GM21526 (cell line): Measurements from ENCODE around the gene DYNLT1.
"Not testable (repeated sequence)": the region's sequence is repeated elsewhere in the genome, so short reads cannot be mapped to it uniquely, and the experiment has no call there.

ENCODE experiments used
- ATAC-seq: cut with Tn5 transposase; IDR thresholded peaks from one replicate; pipeline ENCODE4 v1.9.1; 2021; ENCODE audit warnings: moderate library complexity; ENCODE audit not compliant: unreplicated experiment, low FRiP score

The DYNLT1 gene

GRCh38 chr6:158645064-158646022 is 800 bp upstream of the DYNLT1 start:
- no peak for ATAC-seq

GRCh38 chr6:158643836-158644230 is 710 bp downstream of the DYNLT1 start:
- no peak for ATAC-seq

DNA sequence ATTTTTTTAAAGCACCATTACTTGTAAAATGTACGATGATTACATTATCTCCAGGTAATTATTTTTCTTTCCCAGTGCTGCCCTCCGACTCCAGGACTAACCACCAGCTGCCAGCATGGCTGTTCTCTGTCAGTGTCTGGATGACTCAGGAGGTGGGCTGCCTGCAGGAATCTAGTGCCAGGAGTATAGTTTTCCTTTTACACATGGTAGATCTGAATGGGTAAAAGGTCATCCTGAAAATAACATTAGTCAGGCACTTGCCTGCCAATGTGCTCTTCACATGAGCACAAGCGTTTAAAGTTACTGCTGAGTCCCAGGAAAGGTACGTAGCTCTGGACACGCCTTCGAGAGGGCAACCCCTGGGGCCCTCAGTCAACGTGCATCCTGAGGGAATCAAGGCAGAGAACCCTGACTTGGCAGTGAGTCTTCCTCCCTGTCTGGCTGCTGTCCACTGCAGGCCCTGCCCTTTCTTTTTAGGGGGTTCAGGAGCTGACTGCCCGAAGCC is 2.4 kb downstream of the DYNLT1 start:
- no peak for ATAC-seq

GRCh38 chr6:158640519-158640918 is 4.0 kb downstream of the DYNLT1 start:
- no peak for ATAC-seq

DNA sequence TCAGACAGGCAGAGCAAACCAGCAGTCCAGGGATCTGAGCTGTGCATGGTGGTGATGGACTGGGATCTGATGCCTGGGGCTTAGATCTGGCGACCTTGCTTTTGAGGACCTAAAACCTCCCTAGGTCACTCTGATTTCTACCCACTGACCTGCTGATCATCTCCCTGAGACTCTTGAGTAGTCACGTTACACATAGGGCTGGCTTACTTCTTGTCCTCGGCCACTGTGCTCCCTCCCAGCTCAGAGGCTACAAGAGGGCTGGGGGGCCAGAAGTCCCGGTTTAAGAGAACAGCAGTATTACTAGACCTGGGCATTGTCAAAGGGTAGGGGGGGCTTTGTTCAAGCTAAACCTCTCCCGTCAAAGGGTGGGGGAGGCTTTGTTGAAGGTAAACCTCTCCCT is 5.5 kb downstream of the DYNLT1 start:
- no peak for ATAC-seq

DNA sequence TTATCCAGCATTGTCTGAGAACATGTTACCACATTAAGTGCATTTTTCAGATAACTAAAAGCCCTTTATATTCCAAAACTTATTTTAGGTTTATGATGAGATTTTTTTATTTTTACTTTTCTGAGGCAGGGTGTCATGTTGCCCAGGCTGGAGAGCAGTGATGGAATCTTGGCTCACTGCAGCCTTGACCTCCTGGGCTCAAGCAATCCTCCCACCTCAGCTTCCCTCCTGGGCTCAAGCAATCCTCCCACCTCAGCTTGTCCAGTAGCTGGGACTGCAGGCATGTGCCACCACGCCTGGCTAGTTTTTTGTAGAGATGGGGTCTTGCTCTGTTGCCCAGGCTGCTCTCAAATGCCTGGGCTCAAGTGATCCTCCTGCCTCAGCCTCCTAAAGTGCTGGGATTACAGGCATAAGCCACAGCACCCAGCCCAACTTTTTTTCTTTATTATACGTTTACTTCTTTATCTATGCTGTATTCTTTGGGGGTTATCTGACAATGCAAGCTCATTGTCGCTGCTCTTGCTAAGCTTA is 6.2 kb downstream of the DYNLT1 start:
- ATAC-seq, result no peak

DNA sequence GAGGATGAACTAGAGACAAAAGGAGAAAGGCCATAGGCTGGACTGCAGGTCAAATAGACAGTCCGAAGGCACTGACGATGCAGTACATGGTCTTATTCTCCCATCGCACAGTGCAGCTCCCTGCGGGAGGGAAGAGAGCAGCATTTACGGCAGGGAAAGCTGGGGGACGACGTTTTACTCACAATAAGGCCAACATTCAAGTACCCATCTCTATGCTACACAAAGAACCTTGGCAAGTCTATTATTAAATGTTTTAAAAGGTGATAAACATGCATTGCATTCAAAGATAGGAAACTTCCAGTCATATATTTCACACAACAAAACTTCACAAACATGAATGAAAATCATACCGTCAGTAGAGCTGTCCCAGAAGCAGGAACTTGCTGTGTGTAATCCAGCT is 7.8 kb downstream of the DYNLT1 start:
- ATAC-seq, result no peak

DNA sequence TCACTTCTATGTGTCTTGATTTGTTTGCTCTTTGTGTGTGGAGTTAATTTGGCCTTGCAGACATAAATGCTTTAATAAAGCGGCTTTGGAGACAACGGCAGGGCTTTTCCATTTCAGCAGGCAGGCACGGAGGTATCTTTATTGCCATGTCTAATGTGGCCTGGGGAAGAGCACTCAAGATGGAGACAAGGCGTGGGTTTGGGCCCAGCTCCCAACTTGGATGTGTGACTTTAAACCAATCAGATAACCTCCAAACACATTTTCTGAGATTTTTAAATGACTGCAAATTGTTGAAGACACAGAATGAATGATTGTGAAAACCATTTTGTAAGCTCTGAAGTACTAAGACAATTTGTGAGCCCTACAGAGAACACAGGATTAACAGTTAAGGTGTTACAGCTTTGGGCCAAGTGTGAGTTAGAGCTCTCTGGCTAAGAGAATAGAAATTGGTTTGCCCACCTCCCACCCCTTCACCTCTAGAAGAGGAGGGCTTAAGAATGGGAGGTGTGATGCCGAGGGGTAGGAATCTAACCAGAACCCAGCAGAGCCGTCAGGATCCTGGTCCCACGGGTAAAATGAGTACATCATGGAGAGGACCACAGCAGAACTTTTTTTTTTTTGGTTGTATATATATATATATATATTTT is 9.0 kb downstream of the DYNLT1 start:
- ATAC-seq, result no peak

GRCh38 chr6:158634695-158635426 is 9.7 kb downstream of the DYNLT1 start:
- no peak for ATAC-seq

GRCh38 chr6:158633127-158633526 is 11.4 kb downstream of the DYNLT1 start:
- ATAC-seq, result no peak

DNA sequence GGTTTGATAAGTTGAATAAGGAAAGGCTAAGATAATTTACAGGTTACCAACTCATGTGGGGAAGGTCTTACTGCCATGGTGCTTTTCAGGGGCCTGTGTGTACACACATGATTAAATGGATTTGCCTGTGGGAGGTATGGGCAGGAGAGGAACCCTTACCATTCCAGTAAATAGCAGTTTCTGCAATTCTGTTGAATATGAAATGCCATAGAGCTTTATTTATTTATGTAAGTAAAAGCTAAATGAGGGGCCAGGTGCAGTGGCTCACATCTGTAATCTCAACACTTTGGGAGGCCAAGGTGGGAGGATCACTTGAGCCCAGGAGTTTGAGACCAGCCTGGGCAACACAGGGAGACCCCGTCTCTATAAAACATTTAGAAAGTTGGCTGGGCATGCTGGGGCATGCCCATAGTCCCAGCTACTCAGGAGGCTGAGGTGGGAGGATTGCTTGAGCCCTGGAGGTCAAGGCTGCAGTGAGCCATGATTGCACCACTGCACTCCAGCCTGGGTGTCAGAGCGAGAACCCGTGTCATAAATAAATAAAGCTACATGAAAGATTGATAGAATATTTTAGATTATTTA is 11.9 kb downstream of the DYNLT1 start:
- not testable (repeated sequence) for ATAC-seq

GRCh38 chr6:158631678-158632537 is 12.6 kb downstream of the DYNLT1 start:
- ATAC-seq, result no peak

DNA sequence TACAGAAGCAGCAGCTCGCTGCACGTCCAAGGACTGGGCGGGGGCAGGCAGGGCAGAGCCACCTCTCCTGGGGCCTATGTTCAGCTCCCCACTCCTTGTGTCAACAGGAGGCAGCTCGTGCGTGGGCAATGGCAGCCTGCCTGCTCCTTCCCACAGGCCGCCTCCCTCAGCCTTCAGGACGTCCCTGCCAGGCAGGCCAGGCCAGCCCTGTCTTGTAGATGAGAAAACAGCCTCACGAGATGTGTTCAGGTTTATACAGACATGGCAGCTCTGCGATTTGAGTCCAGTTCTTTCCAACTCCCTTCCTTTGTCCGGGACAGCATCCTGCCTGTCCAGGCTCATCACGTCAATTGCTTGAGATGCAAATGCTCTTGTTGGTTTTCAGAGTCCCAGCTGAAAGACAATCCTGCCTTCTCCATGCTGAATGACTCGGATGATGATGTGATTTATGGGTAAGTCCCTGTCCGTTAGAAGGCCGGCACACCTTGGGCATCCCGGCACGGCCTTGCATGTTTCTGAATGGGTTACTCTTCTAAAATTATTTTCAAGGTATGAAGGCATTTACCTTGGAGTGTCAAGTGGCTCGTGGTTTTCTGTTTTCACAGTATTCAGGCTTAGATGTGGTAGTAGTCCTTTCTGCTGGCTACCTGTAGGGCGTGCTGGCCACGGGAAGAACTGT is 13.5 kb downstream of the DYNLT1 start:
- no peak for ATAC-seq

- no peak for ATAC-seq
Observed at GRCh38 chr6:158629367-158630221, 14.9 kb downstream of the DYNLT1 start.

DNA sequence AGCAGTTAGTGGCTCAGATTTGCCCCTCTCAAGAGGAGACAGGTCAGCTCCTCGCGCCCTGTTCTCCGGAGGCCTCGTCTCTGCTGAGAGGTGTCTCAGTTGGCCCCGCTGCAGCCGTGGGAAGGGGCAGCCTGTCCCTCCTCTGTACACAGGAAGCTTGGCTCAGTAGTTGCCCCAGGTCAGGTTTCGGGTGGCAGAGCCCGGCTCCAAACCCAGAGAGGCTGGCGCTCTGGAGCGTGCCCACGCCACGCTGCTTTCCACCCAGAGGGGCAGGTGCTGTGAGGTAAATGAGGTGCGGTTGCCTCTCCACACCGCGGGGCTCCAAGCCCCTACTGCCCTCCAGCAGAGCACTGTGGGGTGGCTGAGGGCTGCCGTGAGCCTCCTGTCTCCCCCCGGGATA is 16.0 kb downstream of the DYNLT1 start:
- no peak for ATAC-seq

GRCh38 chr6:158627940-158628211 is 16.7 kb downstream of the DYNLT1 start:
- no peak for ATAC-seq

DNA sequence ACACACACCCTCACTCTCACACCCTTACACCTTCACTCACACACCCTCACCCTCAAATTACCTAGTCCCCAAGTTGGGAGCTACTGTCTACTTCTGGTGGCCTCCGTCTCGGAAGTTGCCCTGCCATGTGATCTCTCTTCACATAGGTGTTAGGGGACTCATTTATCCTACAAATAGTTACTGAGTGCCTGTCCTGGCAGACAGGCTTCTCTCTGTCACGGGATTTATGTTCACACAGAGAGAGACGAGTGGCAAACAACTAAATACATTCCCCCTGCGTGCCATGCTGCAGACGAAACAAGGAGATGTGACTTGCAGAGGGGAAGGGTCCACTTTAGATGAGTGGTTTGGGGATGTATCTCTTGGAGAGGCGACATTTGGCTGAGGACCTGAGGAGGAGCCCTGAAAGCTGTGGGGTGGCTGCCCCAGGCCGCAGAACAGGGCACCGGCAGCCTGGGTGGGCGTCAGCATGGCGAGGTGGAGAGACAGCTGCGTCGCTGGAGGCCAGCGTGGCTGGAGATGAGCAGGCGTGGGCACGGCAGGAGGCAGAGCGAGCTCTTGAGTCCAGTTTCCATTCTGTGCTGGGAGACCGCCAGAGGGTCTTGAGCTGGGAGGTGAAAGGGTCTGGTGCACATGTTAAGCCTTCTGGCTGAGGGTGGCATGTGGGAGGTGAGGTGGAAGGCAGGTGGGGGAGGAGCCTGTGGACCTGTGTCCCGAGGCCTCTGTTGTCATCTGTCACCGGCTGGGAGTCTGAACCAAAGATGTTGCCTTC is 17.2 kb downstream of the DYNLT1 start:
- ATAC-seq, result no peak
